ENCODE data around the gene USH1G.

DNA sequence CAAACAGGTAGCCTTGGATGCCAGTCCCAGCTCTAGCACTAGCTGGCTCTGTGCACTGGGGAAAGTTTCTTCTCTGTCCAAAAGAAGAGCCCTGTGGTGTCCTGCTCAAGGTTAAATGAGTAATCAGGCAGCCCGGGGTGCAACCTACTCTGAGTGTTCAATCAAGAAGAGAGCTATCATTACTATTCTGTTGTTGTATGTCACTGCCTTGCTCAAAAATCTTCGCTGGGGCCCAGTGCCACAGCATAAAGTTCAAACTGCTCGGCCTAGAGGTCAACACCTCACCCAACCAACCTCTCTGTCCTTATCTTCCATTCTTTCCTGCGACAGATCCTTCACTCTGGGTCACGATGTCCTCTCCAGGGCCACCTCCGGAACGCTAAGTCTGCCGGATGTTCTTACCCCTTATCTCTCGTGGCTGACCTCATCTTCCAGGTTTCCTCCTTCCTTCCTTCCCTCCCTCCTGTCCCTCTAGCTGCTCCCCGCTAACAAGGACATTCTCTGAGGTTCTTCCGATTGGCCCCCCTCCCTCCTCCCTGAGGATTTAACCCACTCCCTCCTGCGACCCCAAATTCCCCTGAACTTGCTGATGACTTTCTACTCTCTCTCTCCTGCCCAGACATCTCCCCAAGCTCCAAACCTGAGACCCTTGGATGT is 54.7 kb downstream of the USH1G start:
- TF ChIP-seq, protein P1, sequence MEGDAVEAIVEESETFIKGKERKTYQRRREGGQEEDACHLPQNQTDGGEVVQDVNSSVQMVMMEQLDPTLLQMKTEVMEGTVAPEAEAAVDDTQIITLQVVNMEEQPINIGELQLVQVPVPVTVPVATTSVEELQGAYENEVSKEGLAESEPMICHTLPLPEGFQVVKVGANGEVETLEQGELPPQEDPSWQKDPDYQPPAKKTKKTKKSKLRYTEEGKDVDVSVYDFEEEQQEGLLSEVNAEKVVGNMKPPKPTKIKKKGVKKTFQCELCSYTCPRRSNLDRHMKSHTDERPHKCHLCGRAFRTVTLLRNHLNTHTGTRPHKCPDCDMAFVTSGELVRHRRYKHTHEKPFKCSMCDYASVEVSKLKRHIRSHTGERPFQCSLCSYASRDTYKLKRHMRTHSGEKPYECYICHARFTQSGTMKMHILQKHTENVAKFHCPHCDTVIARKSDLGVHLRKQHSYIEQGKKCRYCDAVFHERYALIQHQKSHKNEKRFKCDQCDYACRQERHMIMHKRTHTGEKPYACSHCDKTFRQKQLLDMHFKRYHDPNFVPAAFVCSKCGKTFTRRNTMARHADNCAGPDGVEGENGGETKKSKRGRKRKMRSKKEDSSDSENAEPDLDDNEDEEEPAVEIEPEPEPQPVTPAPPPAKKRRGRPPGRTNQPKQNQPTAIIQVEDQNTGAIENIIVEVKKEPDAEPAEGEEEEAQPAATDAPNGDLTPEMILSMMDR (IDR thresholded peaks at IDR 0.05; ENCODE audit: insufficient read depth, low read length, poor library complexity, severe bottlenecking): no peak
- no peak for TF ChIP-seq EZH2phosphoT487 (conservative IDR thresholded peaks at IDR 0.05; ENCODE audit: low read length)
